Measurements from ENCODE around the gene TIMM17A.

TIMM17A gene

DNA sequence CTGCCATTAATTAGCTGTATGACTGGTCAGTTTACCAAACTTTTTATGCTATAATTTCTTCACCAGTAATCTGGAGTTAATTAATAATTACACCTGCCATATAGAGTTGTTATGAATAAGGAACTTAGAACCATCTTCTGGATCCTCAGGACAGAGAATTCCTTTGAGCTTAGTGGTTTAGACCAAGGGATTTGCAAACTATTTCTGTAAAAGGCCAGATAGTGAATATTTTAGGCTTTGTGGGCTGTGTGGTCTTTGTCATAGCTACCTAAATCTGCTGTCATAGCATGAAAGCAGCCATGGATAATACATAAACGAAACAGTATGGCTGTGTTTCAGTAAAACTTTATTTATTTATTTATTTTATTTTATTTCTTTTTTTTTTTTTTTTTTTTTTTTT lies 9.0 kb downstream of the TIMM17A start:
- no peak for TF ChIP-seq EGR1 (IDR thresholded peaks at IDR 0.05)
- no peak for TF ChIP-seq TCF12 (IDR thresholded peaks at IDR 0.05; ENCODE audit: low read depth)
- TF ChIP-seq, protein P1, sequence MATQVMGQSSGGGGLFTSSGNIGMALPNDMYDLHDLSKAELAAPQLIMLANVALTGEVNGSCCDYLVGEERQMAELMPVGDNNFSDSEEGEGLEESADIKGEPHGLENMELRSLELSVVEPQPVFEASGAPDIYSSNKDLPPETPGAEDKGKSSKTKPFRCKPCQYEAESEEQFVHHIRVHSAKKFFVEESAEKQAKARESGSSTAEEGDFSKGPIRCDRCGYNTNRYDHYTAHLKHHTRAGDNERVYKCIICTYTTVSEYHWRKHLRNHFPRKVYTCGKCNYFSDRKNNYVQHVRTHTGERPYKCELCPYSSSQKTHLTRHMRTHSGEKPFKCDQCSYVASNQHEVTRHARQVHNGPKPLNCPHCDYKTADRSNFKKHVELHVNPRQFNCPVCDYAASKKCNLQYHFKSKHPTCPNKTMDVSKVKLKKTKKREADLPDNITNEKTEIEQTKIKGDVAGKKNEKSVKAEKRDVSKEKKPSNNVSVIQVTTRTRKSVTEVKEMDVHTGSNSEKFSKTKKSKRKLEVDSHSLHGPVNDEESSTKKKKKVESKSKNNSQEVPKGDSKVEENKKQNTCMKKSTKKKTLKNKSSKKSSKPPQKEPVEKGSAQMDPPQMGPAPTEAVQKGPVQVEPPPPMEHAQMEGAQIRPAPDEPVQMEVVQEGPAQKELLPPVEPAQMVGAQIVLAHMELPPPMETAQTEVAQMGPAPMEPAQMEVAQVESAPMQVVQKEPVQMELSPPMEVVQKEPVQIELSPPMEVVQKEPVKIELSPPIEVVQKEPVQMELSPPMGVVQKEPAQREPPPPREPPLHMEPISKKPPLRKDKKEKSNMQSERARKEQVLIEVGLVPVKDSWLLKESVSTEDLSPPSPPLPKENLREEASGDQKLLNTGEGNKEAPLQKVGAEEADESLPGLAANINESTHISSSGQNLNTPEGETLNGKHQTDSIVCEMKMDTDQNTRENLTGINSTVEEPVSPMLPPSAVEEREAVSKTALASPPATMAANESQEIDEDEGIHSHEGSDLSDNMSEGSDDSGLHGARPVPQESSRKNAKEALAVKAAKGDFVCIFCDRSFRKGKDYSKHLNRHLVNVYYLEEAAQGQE (IDR thresholded peaks at IDR 0.05; ENCODE audit: low read depth), result no peak
- no peak for TF ChIP-seq FOXM1 (IDR thresholded peaks at IDR 0.05; ENCODE audit: borderline replicate concordance, low read depth)
- TF ChIP-seq RAD21 (IDR thresholded peaks at IDR 0.05; ENCODE audit: low read depth), result no peak
- TF ChIP-seq, protein P2, sequence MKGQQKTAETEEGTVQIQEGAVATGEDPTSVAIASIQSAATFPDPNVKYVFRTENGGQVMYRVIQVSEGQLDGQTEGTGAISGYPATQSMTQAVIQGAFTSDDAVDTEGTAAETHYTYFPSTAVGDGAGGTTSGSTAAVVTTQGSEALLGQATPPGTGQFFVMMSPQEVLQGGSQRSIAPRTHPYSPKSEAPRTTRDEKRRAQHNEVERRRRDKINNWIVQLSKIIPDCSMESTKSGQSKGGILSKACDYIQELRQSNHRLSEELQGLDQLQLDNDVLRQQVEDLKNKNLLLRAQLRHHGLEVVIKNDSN (IDR thresholded peaks at IDR 0.05), result no peak

DNA sequence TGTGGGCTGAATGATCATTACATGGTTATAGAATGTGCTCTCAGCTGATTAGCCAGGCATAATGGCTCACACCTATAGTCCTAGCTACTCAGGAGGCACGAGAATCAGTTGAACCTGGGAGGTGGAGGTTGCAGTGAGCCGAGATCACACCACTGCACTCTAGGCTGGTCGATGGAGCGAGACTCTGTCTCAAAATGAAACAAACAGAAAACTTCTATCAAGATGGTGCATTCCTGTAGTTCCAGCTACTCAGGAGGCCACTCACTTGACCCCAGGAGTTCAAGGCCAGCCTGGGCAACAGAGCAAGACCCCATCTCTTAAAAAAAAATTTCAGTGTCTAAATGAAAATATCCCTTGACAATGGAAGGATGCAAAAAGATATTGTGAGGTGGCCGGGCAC lies 10.9 kb downstream of the TIMM17A start:
- TF ChIP-seq EP300 (IDR thresholded peaks at IDR 0.05; ENCODE audit: borderline replicate concordance), result no peak
- TF ChIP-seq TAF1 (IDR thresholded peaks at IDR 0.05; ENCODE audit: low read depth), result no peak
- TF ChIP-seq ZBTB7A (IDR thresholded peaks at IDR 0.05; ENCODE audit: low read depth), result no peak
- TF ChIP-seq, protein P1 (IDR thresholded peaks at IDR 0.05; ENCODE audit: low read depth), result no peak
- TF ChIP-seq TEAD4 (IDR thresholded peaks at IDR 0.05), result no peak
- TF ChIP-seq CEBPB (IDR thresholded peaks at IDR 0.05), result no peak
- TF ChIP-seq TCF12 (IDR thresholded peaks at IDR 0.05; ENCODE audit: low read depth), result no peak
- no peak for TF ChIP-seq EGR1 (IDR thresholded peaks at IDR 0.05)
- TF ChIP-seq NFIC (IDR thresholded peaks at IDR 0.05), result no peak
- no peak for TF ChIP-seq CREB1 (IDR thresholded peaks at IDR 0.05; ENCODE audit: low read depth)
- no peak for TF ChIP-seq RAD21 (IDR thresholded peaks at IDR 0.05; ENCODE audit: low read depth)
- TF ChIP-seq, protein P2 (IDR thresholded peaks at IDR 0.05), result no peak
- TF ChIP-seq YY1 (IDR thresholded peaks at IDR 0.05; ENCODE audit: low read depth), result no peak
- no peak for TF ChIP-seq FOXM1 (IDR thresholded peaks at IDR 0.05; ENCODE audit: borderline replicate concordance, low read depth)
- TF ChIP-seq, protein P3, sequence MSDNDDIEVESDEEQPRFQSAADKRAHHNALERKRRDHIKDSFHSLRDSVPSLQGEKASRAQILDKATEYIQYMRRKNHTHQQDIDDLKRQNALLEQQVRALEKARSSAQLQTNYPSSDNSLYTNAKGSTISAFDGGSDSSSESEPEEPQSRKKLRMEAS (IDR thresholded peaks at IDR 0.05), result no peak

DNA sequence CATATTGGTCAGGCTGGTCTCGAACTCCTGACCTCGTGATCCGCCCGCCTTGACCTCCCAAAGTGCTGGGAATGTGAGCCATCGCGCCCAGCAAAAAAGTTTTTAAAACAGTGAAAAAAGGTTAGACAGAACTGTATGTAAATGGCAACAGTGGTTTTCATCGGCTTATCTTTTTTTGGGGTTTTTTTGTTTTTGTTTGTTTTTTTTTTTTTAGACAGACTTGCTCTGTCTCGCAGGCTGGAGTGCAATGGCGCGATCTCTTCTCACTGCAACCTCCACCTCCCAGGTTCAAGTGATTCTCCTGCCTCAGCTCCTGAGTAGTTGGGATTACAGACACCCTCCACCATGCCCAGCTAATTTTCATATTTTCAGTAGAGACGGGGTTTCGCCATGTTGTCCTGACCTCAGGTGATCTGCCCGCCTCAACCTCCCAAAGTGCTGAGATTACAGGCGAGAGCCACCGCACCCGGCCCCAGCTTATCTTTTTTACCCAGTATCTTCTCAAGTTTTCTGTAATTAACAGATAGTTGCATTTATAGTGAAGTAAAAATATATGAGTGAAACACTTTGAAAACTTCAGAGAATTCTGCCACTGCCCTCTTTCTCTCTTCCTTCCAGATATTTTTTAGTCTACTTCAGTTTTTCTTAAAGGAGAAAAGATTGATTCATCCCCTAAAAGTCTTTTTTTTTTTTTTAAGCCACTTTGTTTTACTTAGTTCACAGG lies 13.1 kb downstream of the TIMM17A start:
- TF ChIP-seq, protein P2 (IDR thresholded peaks at IDR 0.05), result no peak
- TF ChIP-seq NFIC (IDR thresholded peaks at IDR 0.05) (no peak), CREB1 (IDR thresholded peaks at IDR 0.05; ENCODE audit: low read depth) (no peak), RAD21 (IDR thresholded peaks at IDR 0.05; ENCODE audit: low read depth) (no peak), FOXM1 (IDR thresholded peaks at IDR 0.05; ENCODE audit: borderline replicate concordance, low read depth) (no peak), CEBPB (IDR thresholded peaks at IDR 0.05) (no peak), TCF12 (IDR thresholded peaks at IDR 0.05; ENCODE audit: low read depth) (no peak), TAF1 (IDR thresholded peaks at IDR 0.05; ENCODE audit: low read depth) (no peak), EP300 (IDR thresholded peaks at IDR 0.05; ENCODE audit: borderline replicate concordance) (no peak), EGR1 (IDR thresholded peaks at IDR 0.05) (no peak), YY1 (IDR thresholded peaks at IDR 0.05; ENCODE audit: low read depth) (no peak), TEAD4 (IDR thresholded peaks at IDR 0.05) (no peak), ZBTB7A (IDR thresholded peaks at IDR 0.05; ENCODE audit: low read depth) (no peak)
- TF ChIP-seq, protein P1 (IDR thresholded peaks at IDR 0.05; ENCODE audit: low read depth), result no peak
- TF ChIP-seq, protein P3 (IDR thresholded peaks at IDR 0.05), result no peak
